Stimulated activated naive CD8-positive, alpha-beta T cell treated with anti-CD3 and anti-CD28 coated beads, Interleukin-15, Interleukin-2, amounts not matched to agents 100 U/mL and 50 U/mL, for 24 hours (primary cell): ENCODE data around the gene PDE6G.
"Not testable (repeated sequence)": the region's sequence is repeated elsewhere in the genome, so short reads cannot be mapped to it uniquely, and the experiment has no call there.

Experiments
- ATAC-seq: fragments of 150-1000 bp; cut with Tn5 transposase; one replicate; pipeline ENCODE4 v1.10.0; 2021
- DNase-seq: peaks from one replicate; pipeline ENCODE4 v3.0.0; 2021

PDE6G gene

DNA sequence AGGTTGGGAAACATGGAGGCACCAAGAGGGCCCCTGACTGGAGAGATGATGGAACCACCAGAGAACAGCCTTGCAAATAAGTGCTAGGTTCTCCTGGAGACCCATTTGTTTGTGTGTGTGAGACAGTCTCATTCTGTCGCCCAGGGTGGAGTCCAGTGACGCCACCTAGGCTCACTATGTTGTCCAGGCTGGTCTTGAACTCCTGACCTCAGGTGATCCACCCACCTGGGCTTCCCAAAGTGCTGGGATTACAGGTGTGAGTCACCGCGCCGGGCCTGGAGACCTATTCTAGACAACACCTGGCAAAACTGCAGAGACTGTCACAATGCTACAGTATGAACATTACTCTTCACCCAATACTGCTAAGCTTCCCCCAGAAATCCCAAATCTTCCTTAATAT is 20.9 kb downstream of the PDE6G start:
- DNase-seq (no peak), ATAC-seq (no peak)

DNA sequence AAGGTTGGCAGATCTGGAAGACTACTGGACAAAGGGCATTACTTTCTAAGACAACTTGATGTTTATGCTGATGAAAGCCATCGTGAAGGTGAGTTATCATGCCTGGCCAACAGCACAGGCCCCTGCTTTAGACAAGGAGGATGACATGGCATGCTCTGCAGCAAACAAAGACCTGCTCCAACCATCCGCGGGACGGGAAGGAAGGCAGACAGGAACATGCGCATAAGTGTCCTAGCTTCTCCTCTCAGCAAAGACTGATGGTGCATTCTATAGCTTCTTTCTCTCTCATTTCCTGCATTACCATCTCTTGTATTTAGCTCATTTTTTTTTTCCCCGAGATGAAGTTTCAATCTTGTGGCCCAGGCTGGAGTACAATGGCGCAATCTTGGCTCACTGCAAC is 24.9 kb downstream of the PDE6G start:
- DNase-seq, result no peak
- ATAC-seq, result no peak

DNA sequence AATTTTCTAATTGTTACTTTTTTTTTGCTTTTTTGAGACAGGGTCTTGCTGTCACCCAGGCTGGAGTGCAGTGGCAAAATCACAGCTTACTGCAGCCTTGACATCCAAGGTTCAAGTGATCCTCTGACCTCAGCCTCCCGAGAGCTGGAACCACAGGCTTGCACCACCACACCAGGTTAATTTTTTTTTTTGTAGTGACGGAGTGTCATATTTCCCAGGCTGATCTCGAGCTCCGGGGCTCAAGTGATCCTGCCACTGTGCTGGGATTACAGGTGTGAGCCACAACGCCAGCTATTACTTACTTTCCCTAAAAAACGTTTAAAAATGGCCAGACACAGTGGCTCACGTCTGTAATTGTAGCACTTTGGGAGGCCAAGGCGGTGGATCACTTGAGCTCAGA is 26.1 kb downstream of the PDE6G start:
- ATAC-seq, result no peak
- no peak for DNase-seq

DNA sequence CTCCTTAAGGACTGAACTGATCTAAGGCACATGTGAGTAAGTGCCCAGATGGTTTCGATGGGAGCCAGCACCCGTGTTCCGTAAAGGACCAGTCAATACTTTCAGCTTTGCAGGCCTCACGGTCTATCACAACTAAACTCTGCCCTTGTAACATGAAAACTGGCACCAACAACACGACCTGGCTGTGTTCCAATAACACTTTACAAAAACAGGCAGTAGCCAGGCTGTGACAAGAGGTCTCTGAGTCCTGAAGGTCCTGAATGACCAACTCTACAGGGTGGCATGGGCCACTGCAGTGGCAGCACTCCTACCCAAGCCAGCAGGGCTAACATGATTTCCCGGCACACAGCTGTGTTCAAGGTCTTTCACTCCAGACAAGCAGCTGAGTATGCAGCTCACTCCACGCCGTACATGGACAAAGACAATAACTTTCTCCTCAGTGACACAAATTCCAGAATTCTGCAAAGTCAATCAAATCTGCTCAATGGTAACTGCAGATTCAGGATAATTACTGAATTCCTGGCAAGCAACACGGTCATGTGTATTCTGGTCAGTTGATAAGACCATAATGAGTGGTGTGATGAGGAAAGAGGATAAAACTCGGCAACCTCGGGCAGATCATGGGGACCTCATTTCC is 34.7 kb downstream of the PDE6G start:
- no peak for DNase-seq
- ATAC-seq, result no peak

DNA sequence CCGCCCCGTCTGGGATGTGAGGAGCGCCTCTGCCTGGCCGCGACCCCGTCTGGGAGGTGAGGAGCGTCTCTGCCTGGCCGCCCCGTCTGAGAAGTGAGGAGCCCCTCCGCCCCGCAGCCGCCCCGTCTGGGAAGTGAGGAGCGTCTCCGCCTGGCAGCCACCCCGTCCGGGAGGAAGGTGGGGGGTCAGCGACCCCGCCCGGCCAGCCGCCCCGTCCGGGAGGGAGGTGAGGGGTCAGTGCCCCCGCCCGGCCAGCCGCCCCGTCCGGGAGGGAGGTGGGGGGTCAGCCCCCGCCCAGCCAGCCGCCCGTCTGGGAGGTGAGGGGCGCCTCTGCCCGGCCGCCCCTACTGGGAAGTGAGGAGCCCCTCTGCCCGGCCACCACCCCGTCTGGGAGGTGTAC is 38.0 kb downstream of the PDE6G start:
- not testable (repeated sequence) for DNase-seq, ATAC-seq

DNA sequence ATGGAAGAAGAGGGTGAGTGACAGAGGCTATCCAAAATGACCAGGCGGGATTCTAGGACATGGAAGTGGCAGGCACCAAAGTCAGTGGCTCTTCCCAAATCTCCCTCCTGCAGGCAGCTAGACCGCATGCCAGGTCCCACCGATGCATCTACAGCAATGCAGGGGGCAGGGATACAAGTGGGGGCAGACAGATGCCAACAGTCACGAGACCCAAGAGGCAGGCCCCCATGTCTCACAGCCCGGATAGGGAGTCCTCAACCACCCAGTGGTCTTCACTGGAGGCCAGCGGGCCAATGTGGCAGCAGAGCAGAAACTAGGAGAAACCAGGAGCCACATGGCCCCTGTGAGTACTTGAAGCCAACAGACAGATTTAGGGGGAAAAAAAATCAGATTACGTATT is 39.5 kb downstream of the PDE6G start:
- ATAC-seq (no peak), DNase-seq (no peak)

DNA sequence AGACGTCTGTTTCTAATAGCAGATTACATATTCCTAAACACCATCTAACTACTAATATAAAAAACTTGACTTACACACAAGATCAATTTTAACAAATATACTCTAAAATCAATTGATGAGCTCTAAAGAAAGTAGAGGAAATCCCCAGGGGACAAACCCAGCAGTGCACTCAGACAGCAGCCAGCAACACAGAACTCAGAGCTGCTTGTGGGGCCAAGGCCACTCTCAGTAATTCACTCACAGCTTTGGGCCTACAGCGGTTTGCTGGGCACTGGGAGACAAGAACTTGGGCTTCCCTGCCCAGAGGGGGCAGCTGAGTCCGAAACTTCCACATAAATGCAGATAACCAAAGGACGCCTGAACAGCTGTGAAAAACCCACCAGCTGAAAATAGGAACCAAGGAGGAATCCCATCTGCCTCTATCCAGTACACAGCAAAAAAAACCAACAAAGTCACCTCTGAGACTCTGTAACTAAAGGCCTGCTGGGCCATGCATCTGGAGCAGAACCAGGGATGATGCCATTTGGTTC is 40.9 kb downstream of the PDE6G start:
- ATAC-seq, result no peak
- no peak for DNase-seq

DNA sequence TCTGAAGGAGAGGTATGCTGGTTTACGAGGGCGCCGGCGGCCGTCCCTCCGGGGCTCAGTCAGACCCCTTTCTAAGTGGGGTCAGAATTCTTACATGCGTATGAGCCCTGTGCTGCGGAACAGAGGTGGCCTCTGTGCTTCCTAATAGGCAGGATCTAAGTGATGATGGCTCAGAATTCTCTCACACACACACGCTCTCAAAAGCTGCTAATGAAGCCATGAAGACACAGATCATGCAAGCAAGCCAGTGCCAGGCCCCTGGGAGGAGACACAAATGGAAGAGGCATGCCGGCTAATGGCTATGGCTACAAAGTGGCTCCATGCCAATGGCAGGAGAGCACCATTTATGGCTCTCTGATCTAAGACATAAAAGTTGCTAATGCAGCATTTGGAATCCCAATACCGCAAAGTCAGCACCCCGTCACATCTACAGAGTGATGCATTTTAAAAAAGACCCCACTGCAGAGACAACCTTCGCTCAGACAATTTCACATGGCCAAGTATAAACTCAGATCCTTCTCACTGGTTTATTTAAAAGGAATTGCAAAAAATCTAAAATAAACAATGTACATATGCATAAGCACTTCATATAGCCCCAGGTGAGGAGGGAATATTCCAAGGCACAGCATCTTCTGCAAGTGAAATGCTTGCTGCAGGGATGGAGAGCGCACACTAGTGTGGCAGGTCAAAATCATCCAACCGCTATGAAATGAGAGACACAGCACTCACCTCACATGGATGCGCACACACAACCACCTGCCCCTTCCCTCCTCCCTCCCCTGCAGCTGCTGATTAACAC is 44.0 kb downstream of the PDE6G start:
- ATAC-seq, result no peak
- DNase-seq, result no peak

DNA sequence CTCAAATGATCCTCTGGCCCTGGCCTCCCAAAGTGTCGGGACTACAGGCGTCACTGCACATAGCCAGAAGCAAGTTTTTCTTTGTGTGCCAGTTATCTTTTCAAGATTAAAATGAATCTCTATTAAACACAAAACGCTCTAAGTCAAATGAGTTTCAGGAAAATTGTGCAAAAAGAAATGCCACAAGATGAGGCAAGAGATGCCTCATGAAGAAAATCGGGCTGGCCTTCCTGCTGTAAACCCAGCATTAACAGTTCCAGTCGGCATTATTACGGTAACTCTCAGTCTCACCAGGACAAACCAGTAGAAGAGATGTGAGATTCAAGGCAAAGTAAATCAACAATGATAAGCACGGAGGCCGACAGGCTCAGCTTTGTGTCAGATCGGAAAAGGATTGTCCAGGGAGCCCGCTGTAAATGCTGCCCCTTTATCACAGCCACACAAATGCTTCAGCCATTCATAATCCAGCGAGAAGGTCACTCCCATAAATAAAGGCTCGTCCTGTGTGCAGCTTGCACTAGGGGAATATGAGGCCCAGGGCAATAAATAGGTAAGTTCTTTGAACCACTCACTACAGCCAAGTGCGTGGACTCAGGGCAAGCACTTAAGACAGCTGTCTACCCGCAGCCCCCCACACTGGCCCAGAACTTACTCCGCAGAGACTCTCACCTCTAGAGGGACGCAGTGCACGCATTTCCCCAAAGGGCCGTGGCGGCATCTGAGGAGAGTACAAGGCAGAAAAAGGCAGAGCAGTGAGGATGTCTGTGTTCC is 46.6 kb downstream of the PDE6G start:
- no peak for ATAC-seq
- DNase-seq, result no peak

DNA sequence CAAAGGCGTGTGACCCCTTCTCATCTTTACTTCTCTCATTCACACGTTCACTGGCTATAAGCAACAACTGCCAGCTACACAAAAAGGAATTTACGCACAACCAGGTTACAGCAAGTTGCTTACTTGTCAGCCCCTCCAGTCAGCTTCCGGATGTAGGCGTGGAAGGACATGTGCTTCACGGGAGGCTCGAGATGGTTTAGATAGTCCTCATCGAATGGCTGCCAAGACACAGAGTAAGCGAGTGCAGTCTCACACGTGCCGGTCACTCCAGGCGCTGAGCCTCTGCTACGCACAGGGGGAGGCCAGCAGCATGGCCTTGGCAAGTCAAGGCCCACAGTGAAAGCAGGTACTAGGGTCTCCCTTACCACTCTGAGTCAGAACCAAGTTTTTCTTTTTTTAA is 47.7 kb downstream of the PDE6G start:
- DNase-seq (no peak), ATAC-seq (no peak)

DNA sequence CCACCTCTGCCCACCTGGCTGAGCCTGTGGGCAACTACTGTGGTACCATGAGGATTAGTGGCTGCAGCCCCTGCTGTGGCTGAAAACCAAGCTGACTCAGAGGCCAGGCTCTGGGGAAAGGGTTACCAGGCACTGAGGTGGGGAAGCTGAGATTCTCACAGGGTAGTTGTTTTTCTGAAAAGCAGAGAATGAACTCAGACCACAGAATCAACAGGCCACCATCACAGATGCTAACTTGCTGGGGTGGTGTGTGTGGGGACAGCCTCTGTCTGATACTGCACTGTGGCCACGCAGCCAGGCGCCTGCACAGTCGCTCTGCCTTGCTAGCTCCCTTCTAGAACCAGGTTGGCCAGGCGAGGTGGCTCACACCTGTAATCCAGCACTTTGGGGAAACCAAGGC is 48.3 kb downstream of the PDE6G start:
- peak; percentile 16 for DNase-seq
- peak; percentile 86 for ATAC-seq

DNA sequence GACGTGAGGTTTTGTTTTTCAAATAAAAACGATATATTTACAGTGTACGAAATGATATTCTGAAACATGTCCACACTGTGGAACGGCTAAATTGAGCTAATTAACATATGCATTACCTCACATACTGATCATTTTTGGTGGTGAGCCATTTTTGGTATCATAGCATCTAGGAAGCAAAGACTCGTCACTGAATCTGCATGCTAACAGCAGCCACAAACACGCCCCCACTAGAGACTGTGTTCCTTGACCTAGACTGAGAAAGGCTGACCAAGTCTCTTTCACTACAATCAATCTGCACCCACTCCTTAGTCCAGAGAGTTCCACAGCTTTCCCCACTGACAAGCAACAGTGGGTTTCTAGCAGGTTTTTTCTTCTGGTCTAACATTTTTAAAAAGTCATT is 48.9 kb downstream of the PDE6G start:
- DNase-seq (no peak), ATAC-seq (no peak)

DNA sequence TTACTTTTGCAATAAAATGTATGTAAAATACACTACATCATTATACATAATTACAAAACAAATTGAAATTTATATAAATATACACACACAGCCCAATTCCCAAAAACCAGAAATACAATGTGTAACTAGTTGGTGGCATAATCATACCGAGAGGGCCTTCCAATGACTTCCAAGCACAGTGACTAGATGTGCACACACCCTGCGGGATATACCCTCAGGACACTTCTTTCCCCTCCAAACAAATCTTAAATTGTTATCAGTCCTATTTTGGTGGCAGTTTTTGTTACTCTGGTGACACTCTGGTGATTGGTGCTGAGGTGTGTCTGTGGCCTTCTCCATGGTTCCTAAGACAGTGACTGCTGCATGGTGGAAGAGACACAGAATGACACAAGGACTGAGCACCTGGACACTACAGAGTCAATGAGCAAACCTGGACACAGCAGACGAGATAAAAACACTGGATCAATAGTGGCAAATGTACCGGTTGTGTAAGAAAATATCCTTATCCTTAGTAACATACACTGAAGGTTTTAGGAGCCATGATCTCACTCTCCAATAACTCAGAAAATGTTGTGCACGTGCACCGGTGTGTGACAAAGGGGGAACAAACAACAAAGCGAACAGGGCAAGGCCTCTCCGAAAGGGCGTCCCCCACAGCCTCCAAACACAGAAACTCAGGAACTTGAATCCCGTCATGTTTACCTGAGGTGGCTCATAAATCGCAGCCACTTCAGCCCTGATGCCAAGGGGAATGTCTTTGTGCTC is 52.3 kb downstream of the PDE6G start:
- DNase-seq (no peak), ATAC-seq (no peak)

DNA sequence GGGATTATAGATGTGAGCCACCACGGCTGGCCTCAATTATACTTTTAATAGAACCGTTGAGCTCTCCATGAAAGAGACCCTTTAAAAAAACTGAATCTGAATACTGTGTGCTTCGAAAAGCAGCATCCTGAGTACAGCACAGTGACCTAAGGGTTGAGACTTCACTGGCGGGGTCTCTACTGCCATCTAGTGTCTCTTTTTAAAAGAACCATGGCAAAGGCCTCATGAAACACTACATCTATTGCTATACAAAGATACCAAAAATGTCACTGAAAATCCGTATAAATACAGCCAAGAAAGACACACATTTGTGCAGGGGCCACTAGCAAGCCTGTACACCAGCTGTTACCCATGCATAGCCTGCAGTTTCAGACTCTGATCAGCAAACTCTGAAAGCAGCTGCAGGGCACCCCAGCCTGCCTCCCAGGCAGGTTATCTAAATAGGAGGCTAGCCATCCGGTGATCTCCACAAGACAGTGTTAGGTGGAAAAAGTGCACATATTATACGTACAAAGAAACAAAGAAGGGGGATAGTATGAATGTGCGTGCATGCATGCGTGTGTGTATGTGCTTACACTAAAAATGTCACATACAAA is 54.7 kb downstream of the PDE6G start:
- ATAC-seq, result peak; percentile 94
- DNase-seq, result peak; percentile 30
